GM18502 (cell line): Measurements from ENCODE around the gene HDAC4.
"Not testable (repeated sequence)": the region's sequence is repeated elsewhere in the genome, so short reads cannot be mapped to it uniquely, and the experiment has no call there.

ENCODE experiments used
- ATAC-seq: cut with Tn5 transposase; IDR thresholded peaks from one replicate; pipeline ENCODE4 v1.9.1; 2021; ENCODE audit warnings: mild to moderate bottlenecking; ENCODE audit not compliant: unreplicated experiment, poor library complexity

HDAC4 gene

GRCh38 chr2:239186516-239187357, 214.1 kb downstream of the HDAC4 start:
- no peak for ATAC-seq

- no peak for ATAC-seq
Observed at GRCh38 chr2:239184968-239185903, 215.6 kb downstream of the HDAC4 start.

- no peak for ATAC-seq
Observed at GRCh38 chr2:239184179-239184578, 216.6 kb downstream of the HDAC4 start.

GRCh38 chr2:239182981-239183791, 217.6 kb downstream of the HDAC4 start:
- no peak for ATAC-seq

- ATAC-seq: no peak
Observed at GRCh38 chr2:239181903-239182581, 218.8 kb downstream of the HDAC4 start.

- ATAC-seq: no peak
Observed at GRCh38 chr2:239181074-239181902, 219.5 kb downstream of the HDAC4 start.

- no peak for ATAC-seq
Observed at GRCh38 chr2:239180526-239181073, 220.2 kb downstream of the HDAC4 start.

- no peak for ATAC-seq
Observed at GRCh38 chr2:239179851-239180371, 220.9 kb downstream of the HDAC4 start.

- ATAC-seq: no peak
Observed at GRCh38 chr2:239178954-239179353, 221.9 kb downstream of the HDAC4 start.

- ATAC-seq: no peak
Observed at GRCh38 chr2:239178484-239178883, 222.3 kb downstream of the HDAC4 start.

GRCh38 chr2:239177908-239178307, 222.9 kb downstream of the HDAC4 start:
- ATAC-seq: no peak

GRCh38 chr2:239177325-239177724, 223.5 kb downstream of the HDAC4 start:
- no peak for ATAC-seq

GRCh38 chr2:239176138-239176803, 224.5 kb downstream of the HDAC4 start:
- ATAC-seq: not testable (repeated sequence)

- ATAC-seq: no peak
Observed at GRCh38 chr2:239175181-239175580, 225.6 kb downstream of the HDAC4 start.

- ATAC-seq: no peak
Observed at GRCh38 chr2:239173301-239173700, 227.5 kb downstream of the HDAC4 start.

- no peak for ATAC-seq
Observed at GRCh38 chr2:239171643-239172042, 229.2 kb downstream of the HDAC4 start.

GRCh38 chr2:239169311-239170048, 231.3 kb downstream of the HDAC4 start:
- no peak for ATAC-seq
